IMR-90 (cell line): ENCODE results near the gene CMTM8. TPM values are rescaled to one million over a fixed set of nuclear protein-coding genes. Genes with fewer than 3 reads are reported as not detected.
A peak's percentile ranks its signal among the peaks of the same experiment; 100 is the strongest.

ENCODE experiments used
- ATAC-seq: fragments of 200-7000 bp; cut with Tn5 transposase; 2 replicates; pipeline ENCODE4 v1.9.1; 2020; ENCODE audit warnings: low read depth, mild to moderate bottlenecking, moderate library complexity
- Bru-seq: library from RNA; stranded (reverse); fragments of 400-500 nt; gene quantifications from one replicate; lab custom pipeline; 2021; lab: Mats Ljungman, UMichigan
- BruChase-seq, 2 experiments: library from RNA; stranded (reverse); fragments of 400-500 nt; gene quantifications; one replicate each; lab custom pipeline; 2021; lab: Mats Ljungman, UMichigan
- BruUV-seq: library from RNA; stranded (reverse); fragments of 400-500 nt; replicated peaks from 2 replicates; lab custom pipeline; 2021; lab: Mats Ljungman, UMichigan
- CTCF ChIA-PET: fragments of 300-600 bp; formaldehyde crosslinking; extraction: SDS; loops from one replicate; lab custom pipeline; 2021; ENCODE audit warnings: antibody characterized with exemption; lab: Yijun Ruan, JAX
- POLR2A ChIA-PET: fragments of 300-600 bp; sonication (Branson Sonifier 250); formaldehyde crosslinking; loops from one replicate; lab custom pipeline; 2022; ENCODE audit warnings: antibody characterized with exemption; ENCODE audit not compliant: unreplicated experiment; lab: Charles Lee
- DNase-seq: peaks from one replicate; pipeline ENCODE4 v3.0.0; 2013
- H2AFZ ChIP-seq: replicated peaks from 2 replicates; pipeline ENCODE3; 2013; ENCODE audit warnings: low read length, mild to moderate bottlenecking; ENCODE audit not compliant: poor library complexity
- H2AK5ac ChIP-seq: 2 replicates; pipeline ENCODE4 v1.6.1; 2013; ENCODE audit warnings: low read depth, low read length, inconsistent platforms
- H2AK9ac ChIP-seq: replicated peaks from 2 replicates; pipeline ENCODE3; 2013; ENCODE audit warnings: mild to moderate bottlenecking, low read depth, low read length, moderate library complexity; ENCODE audit not compliant: poor library complexity
- H2BK120ac ChIP-seq: 2 replicates; pipeline ENCODE4 v1.6.1; 2013; ENCODE audit warnings: low read depth, low read length, inconsistent platforms
- H2BK15ac ChIP-seq: 3 replicates; pipeline ENCODE4 v1.6.1; 2013; ENCODE audit warnings: low read depth, low read length, inconsistent platforms
- H2BK20ac ChIP-seq: 2 replicates; pipeline ENCODE4 v1.6.1; 2013; ENCODE audit warnings: low read depth, mild to moderate bottlenecking, inconsistent platforms, low read length, moderate library complexity
- H2BK5ac ChIP-seq: 2 replicates; pipeline ENCODE4 v1.6.1; 2013; ENCODE audit warnings: mild to moderate bottlenecking, low read depth, low read length, inconsistent platforms; ENCODE audit not compliant: poor library complexity, severe bottlenecking
- H3K14ac ChIP-seq: replicated peaks from 2 replicates; pipeline ENCODE4 v1.6.1; 2013; ENCODE audit warnings: low read depth, low read length, inconsistent platforms
- H3K18ac ChIP-seq: 2 replicates; pipeline ENCODE4 v1.6.1; 2013; ENCODE audit warnings: low read depth, low read length, control low read depth
- H3K23ac ChIP-seq: 2 replicates; pipeline ENCODE4 v1.6.1; 2013; ENCODE audit warnings: low read depth, low read length, inconsistent platforms
- H3K27ac ChIP-seq: 2 replicates; pipeline ENCODE4 v1.5.1; 2013; ENCODE audit warnings: mild to moderate bottlenecking, control low read depth, low read length; ENCODE audit not compliant: insufficient read depth
- H3K27me3 ChIP-seq: 2 replicates; pipeline ENCODE4 v1.6.1; 2013; ENCODE audit warnings: low read length; ENCODE audit not compliant: control insufficient read depth, insufficient read depth
- H3K36me3 ChIP-seq: 2 replicates; pipeline ENCODE4 v1.6.1; 2013; ENCODE audit warnings: low read length, mixed read lengths; ENCODE audit not compliant: control insufficient read depth, insufficient read depth
- H3K4ac ChIP-seq: 2 replicates; pipeline ENCODE4 v1.6.1; 2013; ENCODE audit warnings: low read depth, low read length, inconsistent platforms
- H3K4me1 ChIP-seq: 2 replicates; pipeline ENCODE4 v1.6.1; 2013; ENCODE audit warnings: low read length, mixed read lengths; ENCODE audit not compliant: control insufficient read depth, insufficient read depth
- H3K4me2 ChIP-seq: 2 replicates; pipeline ENCODE4 v1.6.1; 2013; ENCODE audit warnings: low read depth, mild to moderate bottlenecking, control low read depth, low read length, moderate library complexity
- H3K4me3 ChIP-seq: 2 replicates; pipeline ENCODE4 v1.5.1; 2013; ENCODE audit warnings: low read depth, mild to moderate bottlenecking, control low read depth, low read length, moderate library complexity; ENCODE audit not compliant: insufficient read depth
- H3K56ac ChIP-seq: 2 replicates; pipeline ENCODE4 v1.6.1; 2013; ENCODE audit warnings: low read length, inconsistent platforms; ENCODE audit not compliant: insufficient read depth; ENCODE audit errors: extremely low read depth
- H3K79me1 ChIP-seq, 2 experiments: 2 replicates each; pipeline ENCODE4 v1.6.1; 2013; ENCODE audit warnings: low read length in 2 of 2, inconsistent platforms in 1 of 2, low read depth in 1 of 2
- H3K9ac ChIP-seq: 2 replicates; pipeline ENCODE4 v1.6.1; 2013; ENCODE audit warnings: low read depth, low read length, control low read depth
- H3K9me1 ChIP-seq: 2 replicates; pipeline ENCODE4 v1.6.1; 2013; ENCODE audit warnings: low read length, inconsistent platforms; ENCODE audit not compliant: insufficient read depth
- H3K9me3 ChIP-seq: 2 replicates; pipeline ENCODE4 v1.6.1; 2013; ENCODE audit warnings: low read length; ENCODE audit not compliant: control insufficient read depth, insufficient read depth
- H4K20me1 ChIP-seq: 2 replicates; pipeline ENCODE4 v1.6.1; 2013; ENCODE audit warnings: low read length, inconsistent platforms; ENCODE audit not compliant: insufficient read depth
- H4K5ac ChIP-seq: 2 replicates; pipeline ENCODE4 v1.6.1; 2013; ENCODE audit warnings: mild to moderate bottlenecking, low read depth, low read length, control low read depth
- H4K8ac ChIP-seq, 2 experiments: 2 replicates each; pipeline ENCODE4 v1.6.1; 2013; ENCODE audit warnings: low read depth in 2 of 2, low read length in 2 of 2, control low read depth in 1 of 2, inconsistent platforms in 1 of 2
- H4K91ac ChIP-seq: 2 replicates; pipeline ENCODE4 v1.6.1; 2013; ENCODE audit warnings: low read depth, low read length, inconsistent platforms; ENCODE audit not compliant: insufficient read depth
- CHD1 ChIP-seq: IDR thresholded peaks from 2 replicates; pipeline ENCODE4 v1.6.1; 2012; ENCODE audit warnings: low read depth, low read length, improper control_type of control experiment
- NFE2L2 ChIP-seq: fragments of 150-350 bp; IDR thresholded peaks from 2 replicates; pipeline ENCODE4 v1.6.1; 2016; ENCODE audit warnings: low read depth, mild to moderate bottlenecking, low read length
- RAD21 ChIP-seq: IDR thresholded peaks from 2 replicates; pipeline ENCODE4 v1.6.1; 2012; ENCODE audit warnings: low read length, improper control_type of control experiment
- RCOR1 ChIP-seq: IDR thresholded peaks from 2 replicates; pipeline ENCODE4 v1.6.1; 2012; ENCODE audit warnings: mild to moderate bottlenecking, low read length, improper control_type of control experiment; ENCODE audit not compliant: insufficient replicate concordance
- WGBS, 2 experiments: methylation state at CpG; one replicate each; pipeline versions ENCODE4 v1.1.5 to v1.1.7; 2013; ENCODE audit warnings: missing lambda C conversion rate in 2 of 2; ENCODE audit not compliant: insufficient read length in 1 of 2; ENCODE audit errors: extremely low coverage in 2 of 2; 5-methylcytosine and 5-hydroxymethylcytosine counted together
- dilution Hi-C: fragments of 300-500 bp; cut with HindIII; formaldehyde crosslinking; loops from one replicate; pipeline ENCODE4 v1.14.3; 2018; ENCODE audit warnings: low sequenced_read_pairs; ENCODE audit not compliant: unreplicated experiment
- in situ Hi-C: fragments of 300-500 bp; cut with MboI; formaldehyde crosslinking; loops from 3 replicates; pipeline ENCODE4 v1.14.3; 2019; ENCODE audit warnings: low sequenced_read_pairs, inconsistent platforms, mixed read lengths
- intact Hi-C: fragments of 100-400 bp; cut with micrococcal nuclease; formaldehyde crosslinking; loops from 2 replicates; pipeline ENCODE4 v1.10.0; 2022
- long read RNA-seq: library from polyadenylated mRNA; unstranded; transcript quantifications from one replicate; pipeline ENCODE4 v2.0.0, GENCODE V29; 2021; ENCODE audit not compliant: unreplicated experiment
- polyA plus RNA-seq, 3 experiments: library from polyadenylated mRNA; depleted of rRNA; stranded (reverse); fragments of >200 nt; gene quantifications; 2 replicates each; pipeline ENCODE4 v1.2.3, GENCODE V29; 2012; ENCODE audit warnings: low replicate concordance in 1 of 3
- total RNA-seq: library from RNA; depleted of rRNA; stranded (reverse); fragments of >200 nt; gene quantifications from 2 replicates; pipeline ENCODE4 v1.2.3, GENCODE V29; 2012; rRNA removed
- TF ChIP-seq, protein P1 (sequence below): conservative IDR thresholded peaks from 2 replicates; pipeline ENCODE4 v1.5.1; 2012; ENCODE audit warnings: mild to moderate bottlenecking, low read depth, low read length, improper control_type of control experiment
- TF ChIP-seq, protein P2 (sequence below): fragments of 150-350 bp; IDR thresholded peaks from 2 replicates; pipeline ENCODE4 v1.6.1; 2017; ENCODE audit warnings: mild to moderate bottlenecking, antibody characterized with exemption, low read length, low read depth

Gene CMTM8, protein sequence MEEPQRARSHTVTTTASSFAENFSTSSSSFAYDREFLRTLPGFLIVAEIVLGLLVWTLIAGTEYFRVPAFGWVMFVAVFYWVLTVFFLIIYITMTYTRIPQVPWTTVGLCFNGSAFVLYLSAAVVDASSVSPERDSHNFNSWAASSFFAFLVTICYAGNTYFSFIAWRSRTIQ
- total RNA-seq, result not detected in 2 replicates
- polyA plus RNA-seq (2012; rRNA removed), result 0.15 and 0.20 TPM in 2 replicates
- 0.23 TPM in 1 of 2 replicates, not detected in the other for polyA plus RNA-seq (2012; cell fraction: cytosol; rRNA removed)
- 0.10 TPM in 1 of 2 replicates, not detected in the other for polyA plus RNA-seq (2012; cell fraction: nucleus; rRNA removed; ENCODE audit: low replicate concordance)
- percentile 19 among the genes with signal in this experiment for Bru-seq, nascent RNA
- percentile 25 among the genes with signal in this experiment for BruChase-seq, experiment 1, labeled RNA remaining after a 6-hour chase
- BruChase-seq, experiment 2, labeled RNA remaining after a 2-hour chase, result percentile 21 among the genes with signal in this experiment
- long read RNA-seq, result 0 reads

DNA sequence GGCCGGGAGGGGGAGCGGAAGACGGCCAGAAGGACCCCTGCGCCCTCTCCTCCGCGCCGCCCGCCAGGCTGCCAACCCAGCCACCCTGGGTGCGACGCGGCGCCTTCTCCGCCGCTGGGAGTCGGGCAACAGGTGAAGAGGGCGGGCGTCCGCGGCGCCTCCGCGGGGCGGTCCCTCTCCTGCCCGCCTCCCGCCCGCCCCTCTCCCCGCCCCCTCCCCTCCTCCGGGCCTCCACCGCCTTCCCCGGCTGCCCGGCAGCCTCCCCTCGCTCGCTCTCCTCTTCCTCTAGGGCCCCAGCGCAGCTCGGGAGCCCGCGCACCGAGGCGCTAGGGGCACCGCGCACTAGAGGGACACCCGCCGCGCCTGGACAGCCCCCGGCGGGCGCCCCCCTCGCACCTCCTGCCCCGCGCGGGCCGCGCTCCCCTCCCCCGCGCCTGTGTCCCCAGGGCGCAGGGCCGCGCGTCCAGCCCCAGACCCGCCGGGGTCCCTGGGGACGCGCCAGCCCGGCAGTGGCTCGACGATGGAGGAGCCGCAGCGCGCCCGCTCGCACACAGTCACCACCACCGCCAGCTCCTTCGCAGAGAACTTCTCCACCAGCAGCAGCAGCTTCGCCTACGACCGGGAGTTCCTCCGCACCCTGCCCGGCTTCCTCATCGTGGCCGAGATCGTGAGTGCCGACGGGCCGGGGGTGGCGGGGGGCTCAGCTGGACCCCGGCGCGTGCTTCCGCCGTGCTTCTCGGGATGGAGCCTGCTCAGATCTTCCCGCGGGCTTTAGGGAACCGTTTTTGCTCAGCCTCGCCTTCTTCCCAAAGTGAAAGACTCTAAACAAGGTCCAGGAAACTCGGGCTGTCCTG, at the start of gene CMTM8:
Gene CMTM8, plus strand, starts transcription at position 228 of the 854 bp plus-strand sequence. Its CDS starts 293 bp downstream, at position 521.
- Histone ChIP-seq H2AFZ (peak within 1 kb of the TSS; percentile 83), H2AK5ac (no peak within 1 kb of the TSS), H3K36me3 (no peaks in the 10 kb centered on the region), H4K8ac (no peak within 1 kb of the TSS), H3K4ac (no peak within 1 kb of the TSS), H4K91ac (no peak within 1 kb of the TSS), H4K20me1 (no peaks in the 10 kb centered on the region), H3K18ac (no peak within 1 kb of the TSS), H3K79me1 (no peaks in the 10 kb centered on the region), H3K27me3 (peaks cover 48% of the 10 kb centered on the region), H2BK120ac (no peak within 1 kb of the TSS), H3K4me2 (peak within 1 kb of the TSS; percentile 77), H2BK20ac (no peak within 1 kb of the TSS), H2AK9ac (no peak within 1 kb of the TSS), H3K23ac (no peak within 1 kb of the TSS), H4K5ac (no peak within 1 kb of the TSS), H3K9me3 (peaks cover 4% of the 10 kb centered on the region; the same call in 1 of the 2 replicates), H3K4me1 (no peaks in the 10 kb centered on the region), H3K56ac (no peak within 1 kb of the TSS), H3K14ac (no peak within 1 kb of the TSS), H2BK5ac (no peak within 1 kb of the TSS), H3K4me3 (peak within 1 kb of the TSS; percentile 53), H3K9me1 (no peaks in the 10 kb centered on the region), H2BK15ac (no peak within 1 kb of the TSS), H3K9ac (no peak within 1 kb of the TSS), H3K27ac (no peak within 1 kb of the TSS)
- in situ Hi-C loops (no loop called here), intact Hi-C loops (no loop called here), dilution Hi-C loops (no loop called here)
- 0% methylated on average over 26 of the region's 96 CpGs; no CpG with 5 or more reads in 1 of the 2 experiments for WGBS, 2 experiments
- CTCF ChIA-PET, result interaction anchor here (0.6 kb wide), 1 partner anchor 8 kb away, joined by 7 read pairs; no protein-coding TSS in a partner anchor
- TF ChIP-seq RCOR1 (no peak), CHD1 (no peak), NFE2L2 (no peak), RAD21 (no peak)
- TF ChIP-seq, protein P1, sequence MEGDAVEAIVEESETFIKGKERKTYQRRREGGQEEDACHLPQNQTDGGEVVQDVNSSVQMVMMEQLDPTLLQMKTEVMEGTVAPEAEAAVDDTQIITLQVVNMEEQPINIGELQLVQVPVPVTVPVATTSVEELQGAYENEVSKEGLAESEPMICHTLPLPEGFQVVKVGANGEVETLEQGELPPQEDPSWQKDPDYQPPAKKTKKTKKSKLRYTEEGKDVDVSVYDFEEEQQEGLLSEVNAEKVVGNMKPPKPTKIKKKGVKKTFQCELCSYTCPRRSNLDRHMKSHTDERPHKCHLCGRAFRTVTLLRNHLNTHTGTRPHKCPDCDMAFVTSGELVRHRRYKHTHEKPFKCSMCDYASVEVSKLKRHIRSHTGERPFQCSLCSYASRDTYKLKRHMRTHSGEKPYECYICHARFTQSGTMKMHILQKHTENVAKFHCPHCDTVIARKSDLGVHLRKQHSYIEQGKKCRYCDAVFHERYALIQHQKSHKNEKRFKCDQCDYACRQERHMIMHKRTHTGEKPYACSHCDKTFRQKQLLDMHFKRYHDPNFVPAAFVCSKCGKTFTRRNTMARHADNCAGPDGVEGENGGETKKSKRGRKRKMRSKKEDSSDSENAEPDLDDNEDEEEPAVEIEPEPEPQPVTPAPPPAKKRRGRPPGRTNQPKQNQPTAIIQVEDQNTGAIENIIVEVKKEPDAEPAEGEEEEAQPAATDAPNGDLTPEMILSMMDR, result no peak
- TF ChIP-seq, protein P2, sequence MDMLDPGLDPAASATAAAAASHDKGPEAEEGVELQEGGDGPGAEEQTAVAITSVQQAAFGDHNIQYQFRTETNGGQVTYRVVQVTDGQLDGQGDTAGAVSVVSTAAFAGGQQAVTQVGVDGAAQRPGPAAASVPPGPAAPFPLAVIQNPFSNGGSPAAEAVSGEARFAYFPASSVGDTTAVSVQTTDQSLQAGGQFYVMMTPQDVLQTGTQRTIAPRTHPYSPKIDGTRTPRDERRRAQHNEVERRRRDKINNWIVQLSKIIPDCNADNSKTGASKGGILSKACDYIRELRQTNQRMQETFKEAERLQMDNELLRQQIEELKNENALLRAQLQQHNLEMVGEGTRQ, result no peak
- peak; percentile 79 for ATAC-seq
- POLR2A ChIA-PET, result no interaction called here
- peak; percentile 10 for DNase-seq
- BruUV-seq, result no TSS peak
